NCI-H2227 (cell line): ENCODE data around the gene HTR6.

ENCODE experiments used
- DNase-seq: peaks from one replicate; lab custom pipeline; 2025; ENCODE audit not compliant: unreplicated experiment; lab: John Stamatoyannopoulos, UW

Gene HTR6

GRCh38 chr1:19656134-19656779, 8.4 kb upstream of the HTR6 start:
- no peak for DNase-seq

GRCh38 chr1:19656780-19657466, 7.8 kb upstream of the HTR6 start:
- peak; percentile 49 for DNase-seq

- no peak for DNase-seq
These were observed 7.2 kb upstream of the HTR6 start for GRCh38 chr1:19657511-19657910.

GRCh38 chr1:19658186-19658585, 6.5 kb upstream of the HTR6 start:
- no peak for DNase-seq

- DNase-seq = peak; percentile 48
These were observed 2.9 kb upstream of the HTR6 start for GRCh38 chr1:19661721-19662228.

GRCh38 chr1:19662313-19662712, 2.4 kb upstream of the HTR6 start:
- no peak for DNase-seq

- DNase-seq = no peak
These were observed 466 bp downstream of the HTR6 start for GRCh38 chr1:19665186-19665495.

GRCh38 chr1:19665496-19666465, 1.1 kb downstream of the HTR6 start:
- no peak for DNase-seq

- no peak for DNase-seq
These were observed 4.2 kb downstream of the HTR6 start for GRCh38 chr1:19668888-19669287.

- DNase-seq = no peak
These were observed 6.1 kb downstream of the HTR6 start for GRCh38 chr1:19670787-19671186.

- DNase-seq = no peak
These were observed 7.6 kb downstream of the HTR6 start for GRCh38 chr1:19672237-19672636.

- DNase-seq = no peak
These were observed 11.1 kb downstream of the HTR6 start for GRCh38 chr1:19675797-19676196.

- no peak for DNase-seq
These were observed 11.8 kb downstream of the HTR6 start for GRCh38 chr1:19676438-19676922.

GRCh38 chr1:19678493-19678892, 13.8 kb downstream of the HTR6 start:
- no peak for DNase-seq

- DNase-seq = no peak
These were observed 14.3 kb downstream of the HTR6 start for GRCh38 chr1:19678931-19679453.

GRCh38 chr1:19679691-19680090, 15.0 kb downstream of the HTR6 start:
- DNase-seq = no peak

- no peak for DNase-seq
These were observed 16.0 kb downstream of the HTR6 start for GRCh38 chr1:19680644-19681043.

GRCh38 chr1:19682257-19682656, 17.6 kb downstream of the HTR6 start:
- DNase-seq = no peak

GRCh38 chr1:19682901-19683300, 18.2 kb downstream of the HTR6 start:
- no peak for DNase-seq

GRCh38 chr1:19683351-19683750, 18.7 kb downstream of the HTR6 start:
- no peak for DNase-seq

- no peak for DNase-seq
These were observed 20.0 kb downstream of the HTR6 start for GRCh38 chr1:19684677-19685076.
